ENCODE data around the gene PRKX. TPM values are rescaled to one million over a fixed set of nuclear protein-coding genes. Genes with fewer than 3 reads are reported as not detected.
A peak's percentile ranks its signal among the peaks of the same experiment; 100 is the strongest.
"Not testable (repeated sequence)": the region's sequence is repeated elsewhere in the genome, so short reads cannot be mapped to it uniquely, and the experiment has no call there.

Gene PRKX
- total RNA-seq, 1 donor from 2014 or later: 3.8 TPM

DNA sequence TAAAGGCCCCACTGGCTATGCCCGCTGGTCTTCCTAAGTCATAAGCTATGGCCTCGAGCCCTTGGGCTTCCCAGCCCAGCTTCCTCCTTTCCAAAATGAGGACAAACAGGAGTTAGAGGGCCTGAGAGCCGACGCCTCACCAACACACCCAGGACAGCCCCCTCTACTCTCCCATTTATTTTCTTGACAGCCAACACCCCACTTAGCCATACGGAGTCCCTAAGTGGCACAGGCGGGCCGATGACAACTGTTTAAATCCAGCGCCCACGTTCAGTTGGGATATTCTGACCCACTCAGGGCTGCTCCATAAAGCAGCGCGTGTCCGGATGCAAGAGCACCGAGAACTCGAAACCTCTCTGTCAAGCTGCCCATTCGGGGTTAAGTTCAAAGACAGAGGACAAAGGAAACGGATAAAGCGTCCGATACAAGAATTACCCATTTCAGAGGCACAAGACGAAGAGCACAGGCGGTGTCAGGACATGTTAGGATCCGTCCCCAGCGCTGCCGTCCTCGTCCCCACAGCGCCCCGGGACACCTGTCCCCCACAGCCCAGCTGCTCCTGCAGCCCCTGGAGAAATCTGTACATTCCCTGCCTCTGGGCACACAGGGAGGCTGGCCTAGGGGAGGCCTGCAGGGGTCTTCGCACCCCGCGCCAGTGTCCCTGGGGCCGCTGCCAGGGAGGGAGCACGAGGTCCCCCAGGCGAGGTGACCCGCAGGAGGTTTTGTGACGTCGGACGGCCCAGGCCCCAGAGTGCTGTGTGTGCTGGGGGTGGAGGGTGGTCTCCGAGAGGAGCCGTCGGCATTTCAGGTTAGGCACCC, 1.2 kb downstream of the PRKX start:
- no peak for DNase-seq (ENCODE audit: low spot score)

DNA sequence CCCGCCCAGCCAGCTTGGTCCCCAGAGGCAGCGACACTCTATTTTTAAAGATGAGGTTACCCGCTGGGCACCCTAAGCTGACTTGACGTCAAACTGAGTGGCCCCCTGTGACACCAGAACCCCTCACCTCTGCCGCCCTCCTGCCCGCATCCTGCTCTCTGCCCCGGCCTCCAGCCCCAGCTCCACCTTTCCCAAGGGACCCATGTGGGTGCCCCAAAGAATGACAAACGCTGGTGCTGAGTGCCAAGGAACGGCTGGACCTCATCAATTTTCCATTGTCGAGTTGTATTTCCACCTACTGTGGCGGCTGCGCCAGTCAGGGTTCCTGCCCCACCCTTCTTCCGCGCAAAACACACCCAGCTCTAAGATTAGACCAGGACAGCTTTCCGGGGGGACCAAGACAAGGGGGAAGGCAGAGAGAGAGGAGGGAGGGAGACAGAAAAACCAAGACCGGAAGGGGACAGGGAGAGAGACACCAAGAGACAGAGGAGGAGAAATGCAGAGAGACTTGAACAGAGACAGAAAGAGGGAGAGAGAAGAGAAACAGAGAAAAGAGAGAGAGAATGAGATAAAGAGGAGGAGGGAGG, 2.0 kb downstream of the PRKX start:
- intact Hi-C loops (cut with DNase I): no loop called here
- DNase-seq (ENCODE audit: low spot score): no peak

More for the DNA sequence above, 1.2 kb downstream of the PRKX start:
- intact Hi-C loops (cut with DNase I): no loop called here

- DNase-seq (ENCODE audit: low spot score); intact Hi-C loops (cut with DNase I): not testable (repeated sequence)
Measured at GRCh38 chrX:3707673-3708274, 5.7 kb downstream of the PRKX start.

- intact Hi-C loops (cut with DNase I): no loop called here
- DNase-seq (ENCODE audit: low spot score): no peak
Measured at GRCh38 chrX:3706481-3706880, 7.0 kb downstream of the PRKX start.

GRCh38 chrX:3703251-3703650, 10.2 kb downstream of the PRKX start:
- DNase-seq (ENCODE audit: low spot score); intact Hi-C loops (cut with DNase I): not testable (repeated sequence)

DNA sequence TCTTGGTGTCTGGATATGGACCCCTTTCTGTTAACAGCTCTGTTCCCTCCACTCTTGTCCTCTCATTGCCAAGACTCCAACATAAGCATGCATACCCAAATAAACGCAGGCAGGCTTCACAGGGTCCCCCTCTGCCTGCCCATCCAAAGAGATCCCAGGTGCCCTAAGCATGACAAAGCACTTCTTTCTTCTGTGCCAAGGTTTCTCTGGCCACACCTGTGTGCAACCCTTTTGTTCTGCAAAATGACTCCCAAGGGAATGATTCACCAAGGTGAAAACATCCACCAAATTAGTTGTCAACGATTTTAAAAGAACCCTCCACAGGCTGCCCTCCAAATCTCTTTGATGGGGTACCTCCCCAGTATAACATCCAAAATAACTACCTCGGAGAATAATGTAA, 11.4 kb downstream of the PRKX start:
- intact Hi-C loops (cut with DNase I); DNase-seq (ENCODE audit: low spot score): not testable (repeated sequence)

GRCh38 chrX:3701445-3701928, 12.0 kb downstream of the PRKX start:
- intact Hi-C loops (cut with DNase I); DNase-seq (ENCODE audit: low spot score): not testable (repeated sequence)

GRCh38 chrX:3699821-3700381, 13.5 kb downstream of the PRKX start:
- no peak for DNase-seq (ENCODE audit: low spot score)

DNA sequence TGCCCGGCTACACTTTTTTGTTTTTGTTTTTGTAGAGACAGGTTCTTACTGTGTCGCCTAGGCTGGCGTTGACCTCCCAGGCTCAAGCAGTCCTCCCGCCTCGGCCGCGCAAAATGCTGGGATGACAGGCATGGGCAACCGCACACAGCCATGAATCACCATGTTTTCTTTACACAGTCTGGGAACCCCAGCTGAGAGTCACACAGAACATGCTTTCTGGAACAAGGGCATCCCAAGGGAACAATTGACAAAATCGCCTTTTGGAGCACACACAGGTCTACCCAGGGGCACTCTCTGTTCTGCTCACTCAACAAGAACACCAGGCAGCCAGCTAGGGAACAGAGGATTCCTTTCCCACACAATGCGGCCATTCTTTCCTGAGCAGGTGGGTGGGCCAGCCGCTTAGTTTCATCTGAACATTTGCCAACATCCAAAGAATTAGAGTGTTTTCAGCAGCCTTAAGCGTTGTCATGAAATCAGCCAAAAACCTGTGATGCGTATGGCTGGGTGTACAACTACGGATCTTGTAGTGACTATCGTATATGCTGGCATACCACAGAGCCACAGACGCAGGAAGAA, 15.7 kb downstream of the PRKX start:
- no peak for DNase-seq (ENCODE audit: low spot score)
- intact Hi-C loops (cut with DNase I): no loop called here

More at GRCh38 chrX:3699821-3700381, 13.5 kb downstream of the PRKX start:
- intact Hi-C loops (cut with DNase I): no loop called here

- DNase-seq (ENCODE audit: low spot score): no peak
- intact Hi-C loops (cut with DNase I): no loop called here
Measured at GRCh38 chrX:3697220-3697684, 16.2 kb downstream of the PRKX start.

DNA sequence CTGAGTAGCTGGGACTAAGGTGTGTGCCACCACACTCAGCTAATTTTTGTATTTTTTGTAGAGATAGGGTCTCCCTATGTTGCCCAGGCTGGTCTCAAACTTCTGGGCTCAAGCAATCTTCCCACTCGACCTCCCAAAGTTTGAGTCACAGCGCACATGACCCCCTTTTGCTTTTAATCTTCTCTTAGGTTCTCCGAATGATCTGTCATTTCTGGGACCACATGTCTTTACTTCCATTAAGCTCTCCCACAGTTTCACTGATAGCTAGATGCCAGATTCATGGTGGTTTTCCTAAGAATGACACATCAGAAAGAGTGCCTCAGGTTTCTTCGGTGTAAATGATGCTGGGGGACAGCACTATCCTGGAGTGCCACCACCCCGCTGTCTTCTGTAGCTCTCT, 17.9 kb downstream of the PRKX start:
- no peak for DNase-seq (ENCODE audit: low spot score)

GRCh38 chrX:3690140-3690539, 23.3 kb downstream of the PRKX start:
- DNase-seq (ENCODE audit: low spot score): no peak
- intact Hi-C loops (cut with DNase I): no loop called here

More for the DNA sequence above, 17.9 kb downstream of the PRKX start:
- intact Hi-C loops (cut with DNase I): no loop called here

- intact Hi-C loops (cut with DNase I); DNase-seq (ENCODE audit: low spot score): not testable (repeated sequence)
Measured at GRCh38 chrX:3683236-3683635, 30.2 kb downstream of the PRKX start.

DNA sequence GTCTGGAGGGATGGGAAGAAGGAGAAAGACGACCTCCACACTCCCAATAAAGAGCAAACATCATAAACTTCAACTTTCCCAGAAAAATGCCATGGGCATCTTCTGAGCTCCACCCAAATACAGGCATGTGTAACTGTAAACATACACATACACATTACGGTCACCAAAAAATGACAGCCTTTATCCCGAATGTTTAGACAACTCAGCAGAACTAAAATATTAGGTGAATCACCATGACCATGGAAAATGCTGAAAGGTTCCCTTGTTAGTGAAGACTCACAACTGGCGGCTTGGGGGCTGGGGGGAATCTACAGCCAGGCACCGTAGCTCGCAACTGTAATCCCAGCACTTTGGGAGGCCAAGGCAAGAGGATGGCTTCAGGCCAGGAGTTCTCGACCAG, 33.0 kb downstream of the PRKX start:
- no peak for DNase-seq (ENCODE audit: low spot score)
- intact Hi-C loops (cut with DNase I): no loop called here

GRCh38 chrX:3679669-3680068, 33.8 kb downstream of the PRKX start:
- DNase-seq (ENCODE audit: low spot score): no peak
- intact Hi-C loops (cut with DNase I): no loop called here

DNA sequence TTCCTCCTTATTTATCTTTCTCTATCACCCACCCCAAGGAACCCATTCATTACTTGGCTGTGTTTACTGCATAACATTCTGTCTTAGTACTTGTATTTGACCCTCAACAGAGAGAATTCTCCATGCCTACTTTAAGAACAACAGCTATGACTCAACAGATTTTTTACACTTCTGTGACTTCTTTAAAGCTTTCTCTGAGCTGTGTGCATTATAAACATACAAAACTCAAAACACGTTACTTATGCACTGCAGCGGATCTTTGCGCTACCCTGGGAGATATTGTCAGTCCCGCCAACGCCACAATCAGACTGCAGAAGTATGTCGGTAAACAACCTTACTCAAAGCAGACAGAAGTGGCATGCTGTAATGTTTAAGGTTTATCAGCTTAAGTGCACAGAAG, 35.1 kb downstream of the PRKX start:
- intact Hi-C loops (cut with DNase I): no loop called here
- DNase-seq (ENCODE audit: low spot score): no peak

DNA sequence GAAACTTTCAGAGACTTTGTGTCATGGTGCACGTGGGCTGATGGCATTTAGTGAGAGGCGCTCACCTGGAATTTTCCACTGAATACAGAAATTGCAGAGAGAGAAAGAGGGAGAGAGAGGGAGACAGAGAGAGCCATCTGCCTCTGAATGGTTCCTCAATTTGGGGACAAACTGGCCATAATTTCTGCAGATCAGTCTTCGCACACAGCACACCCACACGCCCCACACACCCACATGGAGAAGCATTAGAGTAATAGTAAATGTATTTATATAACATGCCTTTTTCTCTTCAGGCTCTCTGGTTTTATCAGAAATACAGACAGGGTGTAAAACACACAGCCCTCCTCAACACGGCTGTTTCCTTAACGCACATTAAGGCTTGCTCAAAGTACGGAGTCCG, 38.6 kb downstream of the PRKX start:
- DNase-seq (ENCODE audit: low spot score): peak; percentile 26
- intact Hi-C loops (cut with DNase I): no loop called here

- DNase-seq (ENCODE audit: low spot score): peak; percentile 41
- intact Hi-C loops (cut with DNase I): no loop called here
Measured at GRCh38 chrX:3669841-3670475, 43.5 kb downstream of the PRKX start.

DNA sequence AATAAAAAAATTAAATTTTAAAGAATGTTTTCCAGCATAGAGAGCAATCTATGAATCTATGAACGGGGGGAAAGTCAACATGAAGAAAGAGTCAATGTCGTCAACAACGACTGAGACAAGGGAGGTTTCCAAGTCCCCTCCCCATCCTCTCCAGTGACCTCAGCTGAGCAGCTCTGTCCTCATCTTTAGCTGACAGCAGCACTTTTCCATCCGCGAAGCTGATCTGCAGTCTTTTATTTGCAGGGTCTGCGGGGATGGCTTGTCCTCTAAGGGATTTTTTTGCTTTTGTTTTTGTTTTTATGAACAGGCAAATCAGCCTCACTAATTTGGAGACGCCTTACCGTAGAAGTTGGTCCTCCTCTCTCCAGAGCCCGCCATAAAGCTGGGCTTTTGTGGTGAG, 46.5 kb downstream of the PRKX start:
- intact Hi-C loops (cut with DNase I): no loop called here

More for the DNA sequence above, 46.5 kb downstream of the PRKX start:
- DNase-seq (ENCODE audit: low spot score): peak; percentile 15

All from cardiac septum (tissue), 1 donor.